Breast epithelium (tissue), 4 donors: ENCODE measurements around the gene CDH4. TPM values are rescaled to one million over a fixed set of nuclear protein-coding genes. Genes with fewer than 3 reads are reported as not detected.

ENCODE experiments used
- DNase-seq, 2 donors: peaks; one replicate each; pipeline ENCODE4 v3.0.0-alpha.2; 2019; ENCODE audit warnings: low spot score in 2 of 2
- H3K27ac ChIP-seq, 2 donors: fragments of 200-600 bp; sonication (generic) in 1 of 2; one replicate each; pipeline ENCODE4 v1.5.1; 2016 to 2019; ENCODE audit warnings: mild to moderate bottlenecking in 1 of 2
- H3K27me3 ChIP-seq, 2 donors: fragments of 200-600 bp; sonication (generic) in 1 of 2; one replicate each; pipeline versions ENCODE4 v1.5.1 to v1.6.0; 2017 to 2019; ENCODE audit warnings: control low read depth in 1 of 2, mild to moderate bottlenecking in 1 of 2
- H3K36me3 ChIP-seq: fragments of 200-600 bp; one replicate; pipeline ENCODE4 v1.5.1; 2019
- H3K4me1 ChIP-seq, 2 donors: fragments of 200-600 bp; sonication (generic); one replicate each; pipeline ENCODE4 v1.5.1; 2016 to 2019; ENCODE audit warnings: control low read depth in 1 of 2
- H3K4me3 ChIP-seq, 3 donors: fragments of 200-600 bp; sonication (generic); 1 replicate in 2 of 3; 2 replicates in 1 of 3; pipeline ENCODE4 v1.5.1; 2016 to 2019; ENCODE audit warnings: mild to moderate bottlenecking in 3 of 3, moderate library complexity in 2 of 3
- H3K9me3 ChIP-seq, 2 donors: fragments of 200-600 bp; sonication (generic) in 1 of 2; one replicate each; pipeline ENCODE4 v1.5.1; 2016 to 2019; ENCODE audit warnings: control low read depth in 1 of 2
- CTCF ChIP-seq, 3 donors: fragments of 450-650 bp; IDR thresholded peaks; one replicate each; pipeline ENCODE4 v1.5.1; 2016 to 2017; ENCODE audit warnings: antibody characterized with exemption in 3 of 3, mild to moderate bottlenecking in 3 of 3, moderate library complexity in 3 of 3
- POLR2A ChIP-seq: fragments of 450-650 bp; IDR thresholded peaks from one replicate; pipeline ENCODE4 v1.6.1; 2016; ENCODE audit warnings: antibody characterized with exemption, mild to moderate bottlenecking, moderate library complexity
- POLR2AphosphoS5 ChIP-seq, 3 donors: sonication (generic); formaldehyde crosslinking; IDR thresholded peaks; one replicate each; pipeline ENCODE4 v1.6.1; 2017; ENCODE audit warnings: antibody characterized with exemption in 3 of 3
- intact Hi-C: fragments of 100-400 bp; cut with DNase I; formaldehyde crosslinking; loops from one replicate; pipeline ENCODE4 v1.15.1; 2023; ENCODE audit warnings: low total_unique reads
- total RNA-seq, 3 donors: library from RNA; depleted of rRNA; stranded (reverse); fragments of >200 nt; gene quantifications; one replicate each; pipeline ENCODE4 v1.1.0, GENCODE V29; 2016

The CDH4 gene
- total RNA-seq, 3 donors from 2014 or later, result under 0.01 TPM; not detected in 2

GRCh38 chr20:61644378-61645076 is 392.5 kb downstream of the CDH4 start:
- no peak for DNase-seq
- Histone ChIP-seq H3K4me3 (no peak overlapping the region), H3K4me1 (no peaks in the 10 kb centered on the region), H3K9me3 (no peaks in the 10 kb centered on the region), H3K27me3 (peaks cover 0 to 16% of the 10 kb centered on the region in 2 donors), H3K27ac (no peak overlapping the region), H3K36me3 (no peaks in the 10 kb centered on the region)
- no peak for TF ChIP-seq POLR2AphosphoS5 (IDR thresholded peaks at IDR 0.05)
- no peak for TF ChIP-seq CTCF (IDR thresholded peaks at IDR 0.05)
- no peak for TF ChIP-seq POLR2A
- intact Hi-C loops, result no loop called here

- Histone ChIP-seq H3K36me3 (no peaks in the 10 kb centered on the region), H3K27me3 (peaks cover 0 to 15% of the 10 kb centered on the region in 2 donors), H3K4me1 (no peaks in the 10 kb centered on the region), H3K4me3 (no peak overlapping the region), H3K27ac (no peak overlapping the region), H3K9me3 (no peaks in the 10 kb centered on the region)
- TF ChIP-seq POLR2A (no peak), POLR2AphosphoS5 (IDR thresholded peaks at IDR 0.05) (no peak), CTCF (IDR thresholded peaks at IDR 0.05) (no peak)
- intact Hi-C loops, result no loop called here
- DNase-seq, result no peak
These were observed 393.7 kb downstream of the CDH4 start for GRCh38 chr20:61645732-61646131.

- no peak for TF ChIP-seq CTCF (IDR thresholded peaks at IDR 0.05)
- no peak for TF ChIP-seq POLR2A
- TF ChIP-seq POLR2AphosphoS5 (IDR thresholded peaks at IDR 0.05), result no peak
- Histone ChIP-seq H3K27me3 (peaks cover 0 to 11% of the 10 kb centered on the region in 2 donors), H3K9me3 (no peaks in the 10 kb centered on the region), H3K4me1 (no peaks in the 10 kb centered on the region), H3K4me3 (no peak overlapping the region), H3K27ac (no peak overlapping the region), H3K36me3 (no peaks in the 10 kb centered on the region)
- intact Hi-C loops, result no loop called here
- no peak for DNase-seq
These were observed 394.4 kb downstream of the CDH4 start for GRCh38 chr20:61646453-61646852.

- Histone ChIP-seq H3K9me3 (no peaks in the 10 kb centered on the region), H3K4me3 (no peak overlapping the region), H3K4me1 (no peaks in the 10 kb centered on the region), H3K27me3 (peaks cover 0 to 15% of the 10 kb centered on the region in 2 donors), H3K36me3 (no peaks in the 10 kb centered on the region), H3K27ac (no peak overlapping the region)
- TF ChIP-seq POLR2A (no peak), CTCF (IDR thresholded peaks at IDR 0.05) (no peak), POLR2AphosphoS5 (IDR thresholded peaks at IDR 0.05) (no peak)
- intact Hi-C loops, result no loop called here
- no peak for DNase-seq
These were observed 394.9 kb downstream of the CDH4 start for GRCh38 chr20:61646986-61647385.

GRCh38 chr20:61647702-61648101 is 395.6 kb downstream of the CDH4 start:
- Histone ChIP-seq H3K27ac (no peak overlapping the region), H3K36me3 (no peaks in the 10 kb centered on the region), H3K4me3 (no peak overlapping the region), H3K9me3 (no peaks in the 10 kb centered on the region), H3K27me3 (peaks cover 0 to 15% of the 10 kb centered on the region in 2 donors), H3K4me1 (no peaks in the 10 kb centered on the region)
- DNase-seq, result no peak
- no peak for TF ChIP-seq CTCF (IDR thresholded peaks at IDR 0.05)
- TF ChIP-seq POLR2AphosphoS5 (IDR thresholded peaks at IDR 0.05), result no peak
- no peak for TF ChIP-seq POLR2A
- intact Hi-C loops, result no loop called here
